CMK (cell line): ENCODE results near the gene LYRM1.
"Not testable (repeated sequence)": the region's sequence is repeated elsewhere in the genome, so short reads cannot be mapped to it uniquely, and the experiment has no call there.

Source experiments
- DNase-seq: peaks from one replicate; pipeline ENCODE4 v3.0.0-alpha.2; 2010; ENCODE audit warnings: low read depth

LYRM1 gene

GRCh38 chr16:20902426-20902825, 1.9 kb downstream of the LYRM1 start:
- DNase-seq = no peak

DNA sequence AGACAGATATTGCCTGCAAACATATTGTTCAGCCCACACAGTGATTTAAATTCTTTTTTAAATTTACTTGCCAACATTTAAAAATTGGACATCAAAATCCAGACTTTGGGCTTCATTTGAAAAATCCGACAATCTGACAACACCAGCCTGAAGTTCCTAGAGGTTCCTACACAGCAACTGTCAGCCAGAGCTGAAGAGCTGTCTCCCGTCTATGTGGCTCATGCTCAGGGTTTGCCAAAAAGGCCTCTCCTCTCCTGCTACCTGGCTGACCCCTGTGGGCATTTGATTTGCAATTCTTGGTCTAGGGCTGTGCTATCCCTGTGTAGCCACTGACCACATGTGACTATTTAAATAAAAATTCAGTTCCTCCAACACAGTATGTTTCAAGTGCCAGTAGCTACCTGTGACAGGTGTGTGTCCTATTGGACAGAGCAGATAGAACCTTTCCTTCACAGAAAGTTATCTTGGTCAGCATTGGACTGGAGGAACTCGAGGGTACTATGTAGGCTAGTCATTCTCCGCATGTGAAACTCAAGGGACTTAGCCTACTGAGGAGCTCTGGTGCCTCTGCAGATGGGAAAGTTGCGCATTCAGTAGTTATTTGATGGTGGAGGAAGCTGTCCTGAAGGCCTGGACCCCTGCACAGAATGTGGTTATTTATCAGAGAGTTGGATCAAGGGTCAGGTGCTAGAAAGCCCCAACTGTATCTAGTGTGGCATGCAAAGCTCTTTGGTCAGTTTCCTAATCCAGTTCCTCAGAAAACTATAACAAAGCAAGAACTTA, 2.7 kb downstream of the LYRM1 start:
- DNase-seq = no peak

GRCh38 chr16:20903899-20904506, 3.4 kb downstream of the LYRM1 start:
- no peak for DNase-seq

- DNase-seq = peak; percentile 59
Measured at GRCh38 chr16:20904507-20905081, 4.0 kb downstream of the LYRM1 start.

GRCh38 chr16:20905576-20905975, 5.0 kb downstream of the LYRM1 start:
- DNase-seq = no peak

- DNase-seq = no peak
Measured at GRCh38 chr16:20906341-20907255, 6.0 kb downstream of the LYRM1 start.

- no peak for DNase-seq
Measured at GRCh38 chr16:20910781-20911321, 10.3 kb downstream of the LYRM1 start.

DNA sequence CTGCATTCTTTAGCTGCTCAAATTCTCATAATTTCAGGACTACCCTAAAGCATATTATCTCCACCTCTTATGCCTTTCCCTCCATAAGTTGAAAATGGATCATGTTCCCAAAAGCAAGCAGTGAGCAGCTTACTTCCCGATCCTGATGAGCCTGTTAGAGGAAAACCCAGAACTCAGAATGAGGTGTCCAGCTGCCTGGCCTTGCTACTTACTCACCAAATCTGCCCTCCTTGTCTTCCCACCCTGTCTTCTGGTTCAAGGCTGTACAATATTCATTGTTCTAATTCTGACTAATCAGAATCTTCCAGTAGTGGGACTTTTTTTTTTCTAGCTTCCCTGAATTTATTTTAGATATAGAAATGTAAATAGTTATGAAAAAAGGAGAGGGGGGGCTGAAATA, 10.8 kb downstream of the LYRM1 start:
- no peak for DNase-seq

DNA sequence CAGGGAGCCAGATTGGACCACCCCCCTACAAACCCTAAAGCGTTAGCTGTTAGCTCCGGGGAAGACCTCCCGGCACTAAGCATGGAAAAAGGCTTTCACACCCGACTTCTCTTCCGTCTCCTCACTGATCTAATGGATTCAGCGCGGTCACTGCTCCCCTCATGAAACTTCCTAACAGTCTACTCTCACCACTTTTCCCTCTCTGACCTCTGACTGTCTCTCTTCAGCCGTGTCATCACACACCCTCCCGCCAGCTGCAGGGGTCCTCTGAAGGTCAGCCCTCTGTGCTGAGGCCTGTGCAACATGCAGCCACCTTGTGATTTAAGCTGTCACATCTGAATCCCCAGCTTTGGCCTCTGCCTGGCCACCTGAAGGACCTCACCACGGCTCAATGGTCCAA, 15.7 kb downstream of the LYRM1 start:
- no peak for DNase-seq

- no peak for DNase-seq
Measured at GRCh38 chr16:20916942-20917341, 16.4 kb downstream of the LYRM1 start.

GRCh38 chr16:20918486-20919239, 18.1 kb downstream of the LYRM1 start:
- no peak for DNase-seq

- no peak for DNase-seq
Measured at GRCh38 chr16:20920091-20920490, 19.5 kb downstream of the LYRM1 start.

GRCh38 chr16:20920799-20921198, 20.2 kb downstream of the LYRM1 start:
- DNase-seq = no peak

GRCh38 chr16:20923876-20924275, 23.3 kb downstream of the LYRM1 start:
- no peak for DNase-seq

GRCh38 chr16:20925751-20926150, 25.2 kb downstream of the LYRM1 start:
- DNase-seq = no peak

DNA sequence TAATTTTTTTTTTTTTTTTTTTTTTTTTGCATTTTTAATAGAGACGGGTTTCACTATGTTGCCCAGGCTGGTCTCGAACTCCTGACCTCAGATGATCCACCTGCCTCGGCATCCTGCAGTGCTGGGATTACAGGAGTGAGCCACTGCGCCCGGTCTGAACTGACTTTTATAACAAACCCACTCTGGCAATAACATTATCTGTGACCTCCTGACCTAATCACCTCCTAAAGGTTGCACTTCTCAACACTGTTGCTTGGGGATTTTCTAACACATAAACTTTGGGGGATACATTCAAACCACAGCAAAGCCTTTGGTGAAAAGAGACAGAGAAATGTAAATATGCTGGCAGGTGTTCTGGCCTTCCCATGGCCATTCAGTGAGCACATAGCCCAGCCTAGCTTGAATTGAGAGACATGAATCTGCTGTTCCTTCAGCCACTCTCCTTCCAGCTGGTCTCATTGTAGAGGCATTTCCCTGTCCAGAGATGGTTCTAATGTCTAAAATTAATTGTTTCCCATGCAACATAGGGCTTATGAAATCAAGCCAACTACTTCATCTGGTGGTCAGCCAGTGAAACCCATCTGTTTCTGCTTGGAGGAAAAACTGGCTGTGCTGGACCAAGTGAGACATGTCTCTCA, 28.3 kb downstream of the LYRM1 start:
- no peak for DNase-seq

DNA sequence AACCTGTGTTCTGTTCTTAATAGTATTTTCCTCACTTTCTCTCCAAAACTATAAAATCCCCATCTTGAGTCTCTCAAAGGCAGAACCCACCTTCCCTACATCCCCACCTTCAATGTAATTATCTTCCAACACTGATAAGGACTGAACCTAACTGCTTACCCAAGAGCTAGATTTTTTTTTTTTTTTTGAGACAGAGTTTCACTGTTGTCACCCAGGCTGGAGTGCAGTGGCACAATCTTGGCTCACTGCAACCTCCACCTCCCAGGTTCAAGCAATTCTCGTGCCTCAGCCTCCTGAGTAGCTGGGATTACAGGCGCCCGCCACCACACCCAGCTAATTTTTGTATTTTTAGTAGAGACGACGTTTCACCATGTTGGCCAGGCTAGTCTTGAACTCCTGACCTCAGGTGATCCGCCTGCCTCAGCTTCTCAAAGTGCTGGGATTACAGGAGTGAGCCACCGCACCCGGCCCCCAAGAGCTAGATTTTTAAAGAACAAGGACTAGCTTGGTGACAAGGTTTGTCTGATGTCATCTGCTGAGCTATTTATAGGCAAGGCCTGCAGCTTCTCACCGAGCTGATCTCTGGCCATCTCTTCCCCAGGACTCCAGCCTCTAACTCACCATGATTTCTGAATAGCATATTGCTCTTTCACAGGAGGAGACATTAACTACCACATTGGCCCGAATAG, 29.2 kb downstream of the LYRM1 start:
- not testable (repeated sequence) for DNase-seq

DNA sequence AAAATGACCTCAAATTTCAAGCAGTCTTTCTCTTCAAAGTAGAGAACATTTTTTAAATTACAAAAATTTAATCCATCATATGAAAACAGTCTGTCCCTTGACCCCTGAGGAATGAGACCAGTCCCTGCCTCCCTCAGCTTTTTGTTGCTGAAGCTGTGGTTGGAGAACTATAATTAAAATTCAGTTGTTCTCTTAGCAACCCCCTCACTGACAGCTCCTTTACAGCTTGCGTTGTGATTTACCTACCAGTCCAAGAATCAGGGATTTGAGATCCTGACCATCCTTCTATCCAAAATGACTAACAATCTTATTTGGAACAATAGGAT, 29.8 kb downstream of the LYRM1 start:
- no peak for DNase-seq

DNA sequence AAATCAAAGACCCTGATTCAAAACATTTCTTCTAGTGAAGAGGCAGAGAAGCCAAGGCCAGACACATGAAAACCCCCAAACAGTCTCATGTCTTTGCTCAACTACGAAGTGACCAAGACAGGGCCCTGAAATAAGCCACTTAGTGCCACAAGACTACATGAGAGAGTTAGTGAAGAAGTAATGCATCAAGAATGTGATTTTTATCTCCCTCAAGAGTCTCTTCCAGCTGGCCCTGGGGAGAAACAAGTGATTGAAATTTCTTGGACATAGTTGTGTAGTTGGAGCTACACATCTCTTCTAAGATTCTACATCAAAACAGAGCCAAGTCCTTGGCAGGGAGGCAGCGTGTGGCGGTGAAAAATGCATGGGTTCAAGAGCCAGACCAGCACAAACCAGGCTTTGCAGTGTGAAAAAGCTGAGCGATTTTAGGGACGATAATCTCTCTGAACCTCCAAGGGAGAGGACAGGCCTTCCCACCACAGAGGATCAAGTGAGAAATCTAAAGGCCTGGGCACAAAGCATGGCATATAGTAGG, 30.6 kb downstream of the LYRM1 start:
- DNase-seq = no peak

- DNase-seq = no peak
Measured at GRCh38 chr16:20933589-20933988, 33.0 kb downstream of the LYRM1 start.
